ENCODE data around the gene ZNF280C. TPM values are rescaled to one million over a fixed set of nuclear protein-coding genes. Genes with fewer than 3 reads are reported as not detected.

The ZNF280C gene
- total RNA-seq, 1 donor from 2014 or later: 0.79 TPM

DNA sequence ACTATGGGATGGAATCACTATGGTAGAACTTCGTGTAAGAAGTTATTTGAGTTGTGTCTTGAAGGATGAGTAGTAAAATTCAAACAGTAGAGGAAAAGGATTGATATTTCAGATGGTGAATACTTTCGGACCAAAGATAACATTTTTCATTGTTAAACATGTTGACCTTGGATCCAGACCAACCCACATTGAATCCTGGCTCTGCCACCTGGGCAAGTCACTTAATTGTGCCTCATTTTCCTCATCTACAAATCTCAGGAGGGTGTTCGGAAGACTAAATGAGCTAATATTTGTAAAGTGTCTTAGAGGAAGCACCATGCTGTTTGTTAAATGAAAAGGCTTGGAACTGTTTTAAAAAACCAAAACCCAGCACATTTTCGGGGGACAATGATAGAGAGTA, 101.7 kb downstream of the ZNF280C start:
- no peak for DNase-seq (ENCODE audit: low read depth)
- Histone ChIP-seq H3K27me3 (ENCODE audit: control insufficient read depth, insufficient read depth, low read length) (peaks cover 2% of the 10 kb centered on the region), H3K4me3 (ENCODE audit: low read depth, low read length) (no peak overlapping the region), H3K36me3 (ENCODE audit: control insufficient read depth, insufficient read depth, low read length) (no peaks in the 10 kb centered on the region)
- TF ChIP-seq, protein P1, sequence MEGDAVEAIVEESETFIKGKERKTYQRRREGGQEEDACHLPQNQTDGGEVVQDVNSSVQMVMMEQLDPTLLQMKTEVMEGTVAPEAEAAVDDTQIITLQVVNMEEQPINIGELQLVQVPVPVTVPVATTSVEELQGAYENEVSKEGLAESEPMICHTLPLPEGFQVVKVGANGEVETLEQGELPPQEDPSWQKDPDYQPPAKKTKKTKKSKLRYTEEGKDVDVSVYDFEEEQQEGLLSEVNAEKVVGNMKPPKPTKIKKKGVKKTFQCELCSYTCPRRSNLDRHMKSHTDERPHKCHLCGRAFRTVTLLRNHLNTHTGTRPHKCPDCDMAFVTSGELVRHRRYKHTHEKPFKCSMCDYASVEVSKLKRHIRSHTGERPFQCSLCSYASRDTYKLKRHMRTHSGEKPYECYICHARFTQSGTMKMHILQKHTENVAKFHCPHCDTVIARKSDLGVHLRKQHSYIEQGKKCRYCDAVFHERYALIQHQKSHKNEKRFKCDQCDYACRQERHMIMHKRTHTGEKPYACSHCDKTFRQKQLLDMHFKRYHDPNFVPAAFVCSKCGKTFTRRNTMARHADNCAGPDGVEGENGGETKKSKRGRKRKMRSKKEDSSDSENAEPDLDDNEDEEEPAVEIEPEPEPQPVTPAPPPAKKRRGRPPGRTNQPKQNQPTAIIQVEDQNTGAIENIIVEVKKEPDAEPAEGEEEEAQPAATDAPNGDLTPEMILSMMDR (IDR thresholded peaks at IDR 0.05; ENCODE audit: insufficient read depth, low read length, severe bottlenecking): no peak
- FAIRE-seq: no peak

DNA sequence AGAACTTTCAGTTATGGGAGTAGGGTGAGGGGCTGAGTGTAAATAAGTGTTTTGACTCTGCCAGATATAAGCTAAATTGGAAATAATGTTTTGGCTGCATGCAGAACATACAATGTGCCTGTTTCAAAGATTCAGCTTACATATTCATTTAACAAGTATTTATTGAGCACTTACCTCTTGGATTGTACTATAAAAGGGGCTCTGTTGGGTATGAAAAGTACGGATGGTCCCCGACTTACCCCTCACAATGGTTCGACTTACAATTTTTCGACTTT, 102.3 kb downstream of the ZNF280C start:
- no peak for DNase-seq (ENCODE audit: low read depth)
- Histone ChIP-seq H3K36me3 (ENCODE audit: control insufficient read depth, insufficient read depth, low read length) (no peaks in the 10 kb centered on the region), H3K4me3 (ENCODE audit: low read depth, low read length) (peak overlapping the region; percentile 64), H3K27me3 (ENCODE audit: control insufficient read depth, insufficient read depth, low read length) (no peaks in the 10 kb centered on the region)
- TF ChIP-seq, protein P1 (IDR thresholded peaks at IDR 0.05; ENCODE audit: insufficient read depth, low read length, severe bottlenecking): no peak
- FAIRE-seq: no peak

DNA sequence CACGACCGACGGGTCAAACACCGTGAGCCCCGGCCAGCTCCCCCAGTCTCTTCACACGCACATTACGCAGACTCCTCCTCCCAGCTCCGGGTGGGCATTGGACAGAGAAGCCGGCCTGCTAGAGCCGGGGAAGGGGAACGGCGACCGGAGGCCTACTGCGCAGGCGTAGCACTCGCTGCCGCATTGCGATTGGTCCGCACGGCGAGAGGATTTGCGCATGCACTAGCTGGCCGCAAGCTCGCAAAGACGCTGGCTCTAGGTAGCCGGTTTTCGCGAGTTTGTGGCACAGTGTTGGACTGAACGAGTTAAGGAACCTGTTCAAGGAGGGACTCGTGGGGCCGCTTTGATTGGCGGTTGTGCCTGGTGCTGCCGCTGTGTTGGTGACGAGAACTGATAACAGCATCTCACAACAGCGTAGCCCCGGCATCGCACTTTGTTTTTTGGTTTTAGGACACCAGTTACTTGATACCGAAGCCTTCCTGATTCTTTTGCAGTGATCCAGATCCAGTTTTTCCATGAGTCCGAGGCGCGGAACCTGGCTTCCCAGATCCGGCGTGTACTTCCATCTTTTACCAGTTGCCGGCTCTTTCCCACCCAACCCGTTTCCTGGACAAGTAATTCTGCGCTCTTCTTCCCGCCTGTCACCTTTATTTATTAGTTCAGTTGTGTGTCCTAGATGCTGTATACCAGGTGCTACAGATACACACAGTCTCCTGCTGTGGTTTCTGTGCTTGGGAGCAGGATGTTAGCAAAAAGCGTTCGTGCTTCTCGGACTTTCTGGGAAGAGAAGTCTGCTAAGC, 102.8 kb downstream of the ZNF280C start, which contains the start of gene AIFM1:
Gene AIFM1, minus strand, starts transcription at position 139 of the 800 bp plus-strand sequence. CDS start 185 bp downstream, outside the sequence.
- TF ChIP-seq, protein P1 (IDR thresholded peaks at IDR 0.05; ENCODE audit: insufficient read depth, low read length, severe bottlenecking): no peak
- peak; percentile 90 for DNase-seq (ENCODE audit: low read depth)
- peak within 1 kb of the TSS; percentile 64 for H3K4me3 ChIP-seq (ENCODE audit: low read depth, low read length)
- no peak for FAIRE-seq
- no peaks in the 10 kb centered on the region for H3K36me3 ChIP-seq (ENCODE audit: control insufficient read depth, insufficient read depth, low read length)
- no peaks in the 10 kb centered on the region for H3K27me3 ChIP-seq (ENCODE audit: control insufficient read depth, insufficient read depth, low read length)

DNA sequence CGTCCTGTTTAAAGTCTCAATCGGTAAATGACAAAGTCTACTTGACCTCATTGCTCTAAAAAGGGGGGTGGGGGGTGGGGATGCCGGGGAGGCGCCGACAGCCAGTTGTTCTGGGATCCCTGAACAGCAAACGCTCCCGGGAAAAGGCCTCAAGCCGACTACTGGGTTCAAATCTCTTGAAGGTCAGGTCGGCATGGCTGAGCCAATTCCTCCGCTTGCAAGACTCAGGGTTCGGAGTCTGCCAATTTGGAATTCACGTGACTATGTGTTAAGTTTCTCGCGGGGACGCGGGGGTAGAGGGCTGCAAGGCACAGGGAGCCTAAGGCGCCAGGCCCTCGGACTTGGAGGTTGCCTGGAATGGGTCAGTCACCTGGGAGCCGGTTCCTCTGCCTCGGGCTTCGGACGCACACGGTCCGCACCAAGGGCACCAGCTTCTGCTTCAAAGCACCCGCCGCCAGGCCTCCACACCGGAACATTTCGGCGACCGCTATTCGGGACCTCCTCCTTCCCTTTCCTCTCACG, 103.5 kb downstream of the ZNF280C start:
- FAIRE-seq (no peak), DNase-seq (ENCODE audit: low read depth) (no peak)
- peak overlapping the region; percentile 64 for H3K4me3 ChIP-seq (ENCODE audit: low read depth, low read length)
- no peaks in the 10 kb centered on the region for H3K36me3 ChIP-seq (ENCODE audit: control insufficient read depth, insufficient read depth, low read length)
- TF ChIP-seq, protein P1 (IDR thresholded peaks at IDR 0.05; ENCODE audit: insufficient read depth, low read length, severe bottlenecking): no peak
- no peaks in the 10 kb centered on the region for H3K27me3 ChIP-seq (ENCODE audit: control insufficient read depth, insufficient read depth, low read length)

DNA sequence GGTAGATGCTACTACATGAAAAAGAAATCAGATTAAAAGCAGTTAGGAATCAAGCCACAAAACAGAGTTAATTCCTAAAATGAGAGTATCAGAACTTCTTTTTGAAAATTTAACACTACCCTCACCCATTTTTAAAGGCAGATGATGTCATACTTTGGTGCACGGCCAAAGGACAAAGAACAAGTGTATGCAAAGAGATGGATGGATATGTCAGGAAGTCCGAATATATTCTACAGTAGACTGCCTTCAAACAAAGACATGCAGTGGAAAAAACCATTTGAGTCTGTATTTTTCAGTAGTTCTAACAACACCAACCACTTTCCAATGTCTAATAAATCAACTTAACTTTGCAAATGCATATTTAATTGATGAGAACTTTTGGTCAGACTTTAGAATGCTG, 105.3 kb downstream of the ZNF280C start:
- H3K4me3 ChIP-seq (ENCODE audit: low read depth, low read length): no peak overlapping the region
- no peaks in the 10 kb centered on the region for H3K36me3 ChIP-seq (ENCODE audit: control insufficient read depth, insufficient read depth, low read length)
- no peaks in the 10 kb centered on the region for H3K27me3 ChIP-seq (ENCODE audit: control insufficient read depth, insufficient read depth, low read length)
- TF ChIP-seq, protein P1 (IDR thresholded peaks at IDR 0.05; ENCODE audit: insufficient read depth, low read length, severe bottlenecking): no peak
- DNase-seq (ENCODE audit: low read depth): no peak
- FAIRE-seq: no peak
